ENCODE data around the gene PROS1.
"Not testable (repeated sequence)": the region's sequence is repeated elsewhere in the genome, so short reads cannot be mapped to it uniquely, and the experiment has no call there.

PROS1 gene

GRCh38 chr3:93877427-93877826 is 96.3 kb downstream of the PROS1 start:
- not testable (repeated sequence) for DNase-seq (ENCODE audit: low spot score)

DNA sequence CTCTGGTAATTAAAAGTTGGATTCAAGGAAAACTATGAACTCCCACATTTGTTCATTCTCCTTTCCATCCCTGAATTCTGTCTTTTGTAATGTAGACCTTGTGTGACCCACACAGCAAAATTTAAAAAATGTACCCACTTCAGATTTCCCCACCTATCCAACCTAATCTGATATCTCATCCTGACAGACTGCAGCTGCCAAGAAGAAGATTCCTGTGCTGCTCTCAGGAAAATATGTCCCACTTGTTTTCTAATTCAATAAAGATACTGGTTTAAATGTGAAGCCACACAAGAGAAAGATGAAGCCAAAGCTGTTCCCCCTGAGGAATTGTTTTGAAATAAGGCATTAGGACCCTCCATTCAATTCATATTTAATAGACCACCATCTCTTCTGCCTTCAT is 100.3 kb downstream of the PROS1 start:
- not testable (repeated sequence) for DNase-seq (ENCODE audit: low spot score)

DNA sequence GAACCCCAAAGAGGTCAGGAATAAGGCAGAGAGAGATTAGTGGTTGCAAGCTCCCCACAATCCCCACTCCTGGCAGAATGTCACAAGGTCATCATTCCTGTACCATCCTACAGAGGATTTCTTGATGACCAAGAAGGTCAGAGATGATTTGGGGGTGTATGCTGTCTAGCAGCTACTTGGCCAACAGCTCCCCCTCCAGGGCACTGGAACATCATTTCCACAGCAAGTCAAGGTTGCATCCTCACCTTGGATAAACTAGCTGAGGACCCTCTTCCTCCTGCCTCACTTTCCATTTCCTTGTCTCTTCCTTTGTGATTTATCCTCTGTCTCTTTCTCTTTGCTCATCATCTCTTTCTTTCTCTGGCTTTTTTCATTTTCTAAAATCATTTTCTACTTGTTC is 106.3 kb downstream of the PROS1 start:
- no peak for DNase-seq (ENCODE audit: low spot score)

DNA sequence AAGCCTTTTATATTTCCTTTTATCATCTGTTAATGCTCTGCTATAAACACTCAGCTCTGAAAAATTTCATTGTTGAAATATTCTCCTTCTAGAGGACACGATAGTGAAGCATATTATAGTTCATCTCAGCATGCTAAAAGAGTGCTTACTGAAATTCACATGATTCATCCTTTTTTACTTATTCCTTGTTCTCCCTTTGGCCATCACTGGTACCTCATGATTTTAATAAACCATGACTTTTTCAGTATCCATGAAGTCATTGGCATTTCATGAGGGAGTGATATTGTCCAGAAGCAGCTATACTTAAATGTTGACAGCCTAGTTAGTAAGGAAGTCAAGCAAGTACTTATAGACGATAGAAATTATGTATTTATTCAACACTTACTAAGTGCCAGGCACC is 112.7 kb downstream of the PROS1 start:
- DNase-seq (ENCODE audit: low spot score): no peak

DNA sequence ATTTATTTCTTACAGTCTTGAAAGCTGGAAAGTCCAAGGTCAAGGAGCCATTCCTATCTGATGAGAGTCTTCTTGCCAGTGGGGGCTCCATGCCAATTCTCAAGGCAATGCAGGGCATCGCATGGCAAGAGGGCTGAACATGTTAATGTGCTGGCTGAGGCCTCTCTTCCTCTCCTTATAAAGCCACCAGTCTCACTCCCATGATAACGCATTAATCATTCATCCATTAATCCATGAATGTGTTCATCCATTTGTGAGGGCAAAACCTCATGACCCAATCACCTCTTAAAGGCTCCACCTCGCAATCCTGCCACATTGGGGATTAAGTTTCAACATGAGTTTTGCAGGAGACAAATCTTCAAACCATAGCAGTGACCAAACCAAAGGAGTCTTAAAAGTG is 118.3 kb downstream of the PROS1 start:
- no peak for DNase-seq (ENCODE audit: low spot score)

DNA sequence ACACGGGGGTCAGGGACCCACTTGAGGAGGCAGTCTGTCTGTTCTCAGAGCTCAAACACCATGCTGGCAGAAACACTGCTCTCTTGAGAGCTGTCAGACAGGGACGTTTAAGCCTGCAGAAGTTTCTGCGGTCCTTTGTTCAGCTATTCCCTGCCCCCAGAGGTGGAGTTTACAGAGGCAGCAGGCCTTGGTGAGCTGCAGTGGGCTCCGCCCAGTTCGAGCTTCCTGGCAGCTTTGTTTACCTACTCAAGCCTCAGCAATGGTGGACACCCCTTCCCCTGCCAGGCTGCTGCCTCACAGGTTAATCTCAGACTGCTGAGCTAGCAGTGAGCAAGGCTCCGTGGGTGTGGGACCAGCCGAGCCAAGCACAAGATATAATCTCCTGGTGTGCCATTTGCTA is 121.5 kb downstream of the PROS1 start:
- not testable (repeated sequence) for DNase-seq (ENCODE audit: low spot score)

- no peak for DNase-seq (ENCODE audit: low spot score)
Observed at GRCh38 chr3:93843981-93844380, 129.7 kb downstream of the PROS1 start.

DNA sequence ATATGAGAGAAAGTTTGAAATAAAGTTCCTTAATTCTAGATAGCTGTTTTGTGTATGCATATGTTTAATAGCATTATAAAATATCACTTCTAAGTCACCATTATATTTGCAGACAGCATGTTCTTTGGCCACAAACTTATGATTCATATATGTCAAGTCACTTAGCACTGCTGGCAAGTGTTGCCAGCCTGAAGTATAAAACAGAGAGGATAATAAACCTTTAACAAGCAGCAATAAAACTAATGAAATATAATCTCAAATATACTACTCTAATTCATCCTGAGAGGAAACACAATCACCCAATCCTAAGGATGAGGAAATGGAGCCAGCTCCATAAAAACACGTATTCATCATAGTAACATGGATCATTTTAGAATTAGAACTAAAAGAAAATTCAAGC is 134.5 kb downstream of the PROS1 start:
- DNase-seq (ENCODE audit: low spot score): not testable (repeated sequence)

All from cerebellar cortex (tissue), 1 donor.